CD14-positive monocyte (primary cell): Measurements from ENCODE around the gene SNCAIP. TPM values are rescaled to one million over a fixed set of nuclear protein-coding genes. Genes with fewer than 3 reads are reported as not detected.

Experiments used
- DNase-seq, 3 donors: peaks; one replicate each; pipeline ENCODE4 v3.0.0-alpha.2; 2011 to 2022
- H2AFZ ChIP-seq: 2 replicates; pipeline ENCODE4 v1.6.0; 2012; ENCODE audit warnings: mild to moderate bottlenecking, low read depth, low read length, inconsistent platforms; ENCODE audit not compliant: insufficient read depth, poor library complexity, severe bottlenecking
- H3K27ac ChIP-seq, 2 donors: 1 replicate in 1 of 2; 2 replicates in 1 of 2; pipeline ENCODE4 v1.5.1; 2012 to 2013; ENCODE audit warnings: low read length in 2 of 2, control low read depth in 1 of 2, inconsistent platforms in 1 of 2, low read depth in 1 of 2, mild to moderate bottlenecking in 1 of 2
- H3K27me3 ChIP-seq, 2 donors: one replicate each; pipeline versions ENCODE4 v1.6.0 to v1.6.1; 2011 to 2013; ENCODE audit warnings: low read length in 2 of 2; ENCODE audit not compliant: control insufficient read depth in 2 of 2, insufficient read depth in 2 of 2
- H3K36me3 ChIP-seq, 2 donors: replicated peaks in 1 of 2; 1 replicate in 1 of 2; 2 replicates in 1 of 2; pipeline versions ENCODE4 v1.5.1 to v1.6.1; 2012 to 2013; ENCODE audit warnings: low read length in 2 of 2, control low read depth in 1 of 2, inconsistent platforms in 1 of 2, mild to moderate bottlenecking in 1 of 2; ENCODE audit not compliant: insufficient read depth in 2 of 2, control insufficient read depth in 1 of 2
- H3K4me1 ChIP-seq, 2 donors: 1 replicate in 1 of 2; 2 replicates in 1 of 2; pipeline versions ENCODE4 v1.5.1 to v1.6.1; 2012 to 2013; ENCODE audit warnings: low read length in 2 of 2, control low read depth in 1 of 2, inconsistent platforms in 1 of 2, mild to moderate bottlenecking in 1 of 2, moderate library complexity in 1 of 2; ENCODE audit not compliant: insufficient read depth in 2 of 2, control insufficient read depth in 1 of 2
- H3K4me2 ChIP-seq: replicated peaks from 2 replicates; pipeline ENCODE3; 2012; ENCODE audit warnings: low read length, moderate library complexity, mild to moderate bottlenecking; ENCODE audit not compliant: poor library complexity, severe bottlenecking; ENCODE audit errors: extremely low read depth
- H3K4me3 ChIP-seq, 3 experiments: fragments of 200-600 bp in 1 of 3; sonication (generic) in 1 of 3; replicated peaks in 1 of 3; 1 replicate in 2 of 3; 2 replicates in 1 of 3; pipeline ENCODE4 v1.5.1; 2011 to 2013; ENCODE audit warnings: low read length in 3 of 3, mild to moderate bottlenecking in 3 of 3, control low read depth in 2 of 3, low read depth in 2 of 3, inconsistent platforms in 1 of 3, moderate library complexity in 1 of 3
- H3K79me2 ChIP-seq: 2 replicates; pipeline ENCODE4 v1.6.0; 2012; ENCODE audit warnings: mild to moderate bottlenecking, control low read depth, inconsistent platforms, low read length, moderate library complexity; ENCODE audit not compliant: insufficient read depth
- H3K9ac ChIP-seq: 2 replicates; pipeline ENCODE4 v1.6.0; 2017; ENCODE audit warnings: low read length, mild to moderate bottlenecking; ENCODE audit not compliant: insufficient read depth, poor library complexity, severe bottlenecking
- H3K9me3 ChIP-seq, 2 donors: replicated peaks in 1 of 2; 1 replicate in 1 of 2; 2 replicates in 1 of 2; pipeline versions ENCODE4 v1.5.1 to v1.6.1; 2012 to 2013; ENCODE audit warnings: low read length in 2 of 2, control low read depth in 1 of 2; ENCODE audit not compliant: control insufficient read depth in 1 of 2, insufficient read depth in 1 of 2
- H4K20me1 ChIP-seq: 2 replicates; pipeline ENCODE4 v1.6.0; 2012; ENCODE audit warnings: mild to moderate bottlenecking, low read length, control low read depth, moderate library complexity; ENCODE audit not compliant: insufficient read depth
- H3K27ac Mint-ChIP-seq, 7 donors: one replicate each; pipeline ENCODE4 v1.8.0; 2020; ENCODE audit warnings: mild to moderate bottlenecking in 7 of 7, mixed read lengths in 7 of 7, moderate library complexity in 6 of 7, inconsistent platforms in 2 of 7
- H3K27me3 Mint-ChIP-seq, 3 donors: one replicate each; pipeline ENCODE4 v1.8.0; 2021 to 2022; ENCODE audit warnings: low read depth in 3 of 3, mild to moderate bottlenecking in 3 of 3, mixed read lengths in 3 of 3, moderate library complexity in 3 of 3, inconsistent platforms in 1 of 3
- H3K36me3 Mint-ChIP-seq, 2 donors: one replicate each; pipeline ENCODE4 v1.8.0; 2020; ENCODE audit warnings: mixed read lengths in 2 of 2, inconsistent platforms in 1 of 2, mild to moderate bottlenecking in 1 of 2
- H3K4me1 Mint-ChIP-seq: one replicate; pipeline ENCODE4 v1.8.0; 2020; ENCODE audit warnings: mild to moderate bottlenecking, mixed read lengths
- H3K4me3 Mint-ChIP-seq, 2 donors: one replicate each; pipeline ENCODE4 v1.8.0; 2020; ENCODE audit warnings: mild to moderate bottlenecking in 2 of 2, mixed read lengths in 2 of 2, moderate library complexity in 1 of 2
- H3K9me3 Mint-ChIP-seq, 7 donors: one replicate each; pipeline ENCODE4 v1.8.0; 2020 to 2022; ENCODE audit warnings: mixed read lengths in 7 of 7, mild to moderate bottlenecking in 6 of 7, moderate library complexity in 6 of 7, inconsistent platforms in 2 of 7
- CTCF ChIP-seq: fragments of 200-600 bp; IDR thresholded peaks from one replicate; pipeline ENCODE4 v1.8.0; 2022; ENCODE audit warnings: antibody characterized with exemption, mild to moderate bottlenecking
- WGBS: methylation state at CpG from one replicate; pipeline ENCODE4 v1.1.5; 2013; ENCODE audit warnings: missing lambda C conversion rate; ENCODE audit not compliant: insufficient coverage; 5-methylcytosine and 5-hydroxymethylcytosine counted together
- intact Hi-C, 2 donors: fragments of 100-400 bp; cut with micrococcal nuclease; formaldehyde crosslinking; loops; one replicate each; pipeline versions ENCODE4 v1.15.0 to v1.15.1; 2023
- polyA plus RNA-seq, 3 donors: library from polyadenylated mRNA; depleted of rRNA in 1 of 3; unstranded in 2 of 3; stranded (reverse) in 1 of 3; fragments of 300-500 nt in 2 of 3; fragments of >200 nt in 1 of 3; fragmentation: Illumina TruSeq in 2 of 3; gene quantifications; 1 replicate in 2 of 3; 2 replicates in 1 of 3; pipeline ENCODE4 v1.2.3, GENCODE V29; 2012 to 2021

Gene SNCAIP
- polyA plus RNA-seq, 3 donors: not detected

- Mint-ChIP-seq H3K36me3 (no peaks in the 10 kb centered on the region), H3K4me1 (no peaks in the 10 kb centered on the region), H3K4me3 (no peak overlapping the region), H3K27me3 (peaks cover 0 to 2% (median 2%) of the 10 kb centered on the region in 3 donors), H3K9me3 (peaks cover under 1 to 14% (median 4%) of the 10 kb centered on the region in 7 donors), H3K27ac (no peak overlapping the region)
- no peak overlapping the region for H3K27ac ChIP-seq
- no peaks in the 10 kb centered on the region for H4K20me1 ChIP-seq
- H3K36me3 ChIP-seq: no peaks in the 10 kb centered on the region
- H3K4me1 ChIP-seq: no peaks in the 10 kb centered on the region
- H2AFZ ChIP-seq: no peak overlapping the region
- no peak for DNase-seq
- H3K79me2 ChIP-seq: no peaks in the 10 kb centered on the region
- intact Hi-C loops: no loop called here
- H3K27me3 ChIP-seq: no peaks in the 10 kb centered on the region
- peaks cover 0 to 11% of the 10 kb centered on the region in 2 donors for H3K9me3 ChIP-seq
- no peak for TF ChIP-seq CTCF
- H3K4me3 ChIP-seq: no peak overlapping the region
- H3K4me2 ChIP-seq: no peak overlapping the region
- no peak overlapping the region for H3K9ac ChIP-seq
Measured at GRCh38 chr5:122264610-122265009, 47.4 kb upstream of the SNCAIP start.

GRCh38 chr5:122267185-122267584 is 44.9 kb upstream of the SNCAIP start:
- Mint-ChIP-seq H3K27ac (no peak overlapping the region), H3K4me3 (no peak overlapping the region), H3K4me1 (no peaks in the 10 kb centered on the region), H3K9me3 (peaks cover 2 to 11% (median 4%) of the 10 kb centered on the region in 7 donors), H3K36me3 (no peaks in the 10 kb centered on the region), H3K27me3 (peaks cover 0 to 2% (median 2%) of the 10 kb centered on the region in 3 donors)
- intact Hi-C loops: no loop called here
- Histone ChIP-seq H3K27me3 (no peaks in the 10 kb centered on the region), H3K27ac (no peak overlapping the region), H3K9me3 (peaks cover 0 to 7% of the 10 kb centered on the region in 2 donors), H2AFZ (no peak overlapping the region), H4K20me1 (no peaks in the 10 kb centered on the region), H3K36me3 (no peaks in the 10 kb centered on the region), H3K79me2 (no peaks in the 10 kb centered on the region), H3K4me3 (no peak overlapping the region), H3K4me1 (no peaks in the 10 kb centered on the region), H3K9ac (no peak overlapping the region), H3K4me2 (no peak overlapping the region)
- WGBS: 100% methylated on average over 1 of the region's 6 CpGs
- DNase-seq: no peak
- TF ChIP-seq CTCF: no peak
